ENCODE results near the gene COTL1. TPM values are rescaled to one million over a fixed set of nuclear protein-coding genes. Genes with fewer than 3 reads are reported as not detected.

The COTL1 gene
- total RNA-seq, 2 donors from 2014 or later, result 79.1 to 138 TPM

DNA sequence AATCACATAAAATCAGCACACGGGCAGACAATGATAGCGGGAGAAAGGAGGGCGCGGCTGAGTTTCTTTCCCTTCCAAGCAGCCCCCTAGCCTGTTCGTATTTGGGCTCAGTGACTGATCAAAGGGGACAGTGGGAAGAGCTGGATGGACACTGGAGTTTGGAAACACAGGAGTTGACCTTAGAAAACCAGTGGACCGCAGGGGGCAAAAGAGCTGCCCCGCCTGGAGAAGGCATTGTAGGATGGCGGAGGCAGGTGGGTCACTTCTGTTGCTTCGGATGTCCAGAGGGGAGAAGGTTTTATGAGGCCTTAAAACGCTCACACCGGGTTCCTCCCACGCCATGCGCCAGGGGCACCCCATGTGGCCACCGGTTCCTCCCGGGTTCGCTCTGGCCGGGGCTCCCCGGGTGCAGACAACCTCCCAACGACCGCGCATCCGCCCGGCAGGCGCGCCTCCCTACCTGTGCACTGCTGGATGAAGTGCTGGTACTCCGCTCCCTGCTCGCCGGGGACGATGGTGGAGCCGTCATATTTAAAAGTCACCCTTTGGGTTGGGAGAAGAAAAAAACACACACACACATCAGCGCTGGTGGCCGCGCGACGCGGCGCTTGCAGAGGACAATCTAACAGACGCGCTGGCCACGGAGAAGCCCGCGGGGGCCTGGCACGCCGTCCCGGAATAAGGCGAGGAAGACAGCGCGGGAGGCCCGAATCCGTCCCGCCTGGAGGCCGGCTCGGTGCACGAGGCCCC lies 662 bp downstream of the COTL1 start:
- intact Hi-C loops (cut with DNase I), result no loop called here
- peak overlapping the region; percentile 84 for H3K4me3 ChIP-seq
- peaks cover 8% of the 10 kb centered on the region for H3K4me1 ChIP-seq
- peak overlapping the region; percentile 78 to 81 for H3K9ac ChIP-seq (ENCODE audit: low read depth in 2 of 2, low read length in 2 of 2)
- H3K27ac ChIP-seq, result peak overlapping the region; percentile 74
- H3K27me3 ChIP-seq, result no peaks in the 10 kb centered on the region
- DNase-seq, result peak; percentile 55
- TF ChIP-seq, protein P1, sequence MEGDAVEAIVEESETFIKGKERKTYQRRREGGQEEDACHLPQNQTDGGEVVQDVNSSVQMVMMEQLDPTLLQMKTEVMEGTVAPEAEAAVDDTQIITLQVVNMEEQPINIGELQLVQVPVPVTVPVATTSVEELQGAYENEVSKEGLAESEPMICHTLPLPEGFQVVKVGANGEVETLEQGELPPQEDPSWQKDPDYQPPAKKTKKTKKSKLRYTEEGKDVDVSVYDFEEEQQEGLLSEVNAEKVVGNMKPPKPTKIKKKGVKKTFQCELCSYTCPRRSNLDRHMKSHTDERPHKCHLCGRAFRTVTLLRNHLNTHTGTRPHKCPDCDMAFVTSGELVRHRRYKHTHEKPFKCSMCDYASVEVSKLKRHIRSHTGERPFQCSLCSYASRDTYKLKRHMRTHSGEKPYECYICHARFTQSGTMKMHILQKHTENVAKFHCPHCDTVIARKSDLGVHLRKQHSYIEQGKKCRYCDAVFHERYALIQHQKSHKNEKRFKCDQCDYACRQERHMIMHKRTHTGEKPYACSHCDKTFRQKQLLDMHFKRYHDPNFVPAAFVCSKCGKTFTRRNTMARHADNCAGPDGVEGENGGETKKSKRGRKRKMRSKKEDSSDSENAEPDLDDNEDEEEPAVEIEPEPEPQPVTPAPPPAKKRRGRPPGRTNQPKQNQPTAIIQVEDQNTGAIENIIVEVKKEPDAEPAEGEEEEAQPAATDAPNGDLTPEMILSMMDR (IDR thresholded peaks at IDR 0.05), result no peak
- H3K9me3 ChIP-seq, result no peaks in the 10 kb centered on the region
- no peaks in the 10 kb centered on the region for H3K36me3 ChIP-seq

DNA sequence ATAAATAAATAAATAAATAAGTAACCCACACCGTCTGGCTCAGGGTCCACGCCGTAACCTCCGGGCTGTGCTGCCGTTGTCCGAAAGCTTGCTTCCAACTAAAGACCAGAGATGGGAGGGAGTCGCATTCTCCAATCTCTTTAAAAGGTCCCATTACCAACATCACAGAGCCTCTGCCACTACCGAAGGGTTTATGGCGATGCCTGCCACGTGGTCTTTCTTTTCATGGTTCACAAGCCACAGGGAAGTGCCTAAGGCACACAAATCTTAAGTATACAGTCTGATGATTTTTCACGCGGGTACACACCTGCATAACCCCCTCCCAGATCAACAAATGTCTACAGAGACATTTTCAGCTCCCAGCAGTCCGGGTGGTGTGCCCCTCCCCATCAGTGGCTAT lies 1.4 kb downstream of the COTL1 start:
- TF ChIP-seq, protein P1 (IDR thresholded peaks at IDR 0.05), result no peak
- Histone ChIP-seq H3K27me3 (no peaks in the 10 kb centered on the region), H3K36me3 (no peaks in the 10 kb centered on the region), H3K4me3 (peak overlapping the region; percentile 84), H3K27ac (no peak overlapping the region), H3K4me1 (peaks cover 8% of the 10 kb centered on the region), H3K9me3 (no peaks in the 10 kb centered on the region), H3K9ac (ENCODE audit: low read depth in 2 of 2, low read length in 2 of 2) (peak overlapping the region in 1 of 2 donors; percentile 81)
- intact Hi-C loops (cut with DNase I), result no loop called here
- DNase-seq, result peak; percentile 47

DNA sequence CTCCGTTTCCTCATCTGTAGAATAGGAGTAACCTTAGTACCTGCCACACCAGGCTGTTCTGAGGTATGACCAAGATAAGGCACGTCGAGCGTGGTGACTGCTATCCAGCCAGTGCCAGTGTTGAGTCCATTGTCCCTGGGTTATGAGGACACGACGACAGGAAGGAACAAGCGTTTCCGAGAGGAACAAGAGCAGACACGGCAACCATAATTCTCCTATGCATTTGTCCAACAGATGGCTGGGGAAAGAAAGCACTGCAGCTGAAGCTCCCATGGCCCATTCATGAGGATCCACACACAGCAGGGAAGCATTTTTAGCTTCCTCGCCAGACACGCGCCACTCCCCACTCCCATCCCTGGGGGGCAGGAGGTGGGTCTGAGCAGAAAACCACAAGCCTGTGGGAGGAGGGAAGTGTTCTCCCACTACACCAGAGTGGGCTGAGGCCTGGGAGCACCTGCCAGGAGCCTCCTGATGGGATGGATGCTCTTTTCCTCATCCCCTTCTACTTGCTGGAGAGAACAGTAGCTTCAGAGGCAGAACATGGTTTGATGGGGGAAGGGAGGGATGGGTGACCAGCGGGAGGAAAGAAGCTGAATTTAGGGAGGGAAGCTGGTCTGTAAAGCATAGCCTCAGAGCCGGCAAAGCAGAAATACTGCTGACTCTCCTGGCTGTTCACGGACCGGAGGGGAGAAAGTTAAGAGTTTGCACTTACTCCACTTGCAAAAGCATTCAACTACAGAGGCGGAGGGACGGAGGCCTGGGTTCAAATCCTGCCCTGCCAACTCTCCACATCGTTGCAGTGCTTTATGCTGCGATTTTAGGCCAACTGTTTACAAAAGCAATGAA lies 2.7 kb downstream of the COTL1 start:
- TF ChIP-seq, protein P1 (IDR thresholded peaks at IDR 0.05), result no peak
- H3K4me1 ChIP-seq, result peaks cover 8% of the 10 kb centered on the region
- intact Hi-C loops (cut with DNase I), result no loop called here
- no peak for DNase-seq
- H3K27me3 ChIP-seq, result no peaks in the 10 kb centered on the region
- H3K9ac ChIP-seq (ENCODE audit: low read depth in 2 of 2, low read length in 2 of 2), result peak overlapping the region in 1 of 2 donors; percentile 21
- H3K9me3 ChIP-seq, result no peaks in the 10 kb centered on the region
- peak overlapping the region; percentile 84 for H3K4me3 ChIP-seq
- no peak overlapping the region for H3K27ac ChIP-seq
- H3K36me3 ChIP-seq, result no peaks in the 10 kb centered on the region

DNA sequence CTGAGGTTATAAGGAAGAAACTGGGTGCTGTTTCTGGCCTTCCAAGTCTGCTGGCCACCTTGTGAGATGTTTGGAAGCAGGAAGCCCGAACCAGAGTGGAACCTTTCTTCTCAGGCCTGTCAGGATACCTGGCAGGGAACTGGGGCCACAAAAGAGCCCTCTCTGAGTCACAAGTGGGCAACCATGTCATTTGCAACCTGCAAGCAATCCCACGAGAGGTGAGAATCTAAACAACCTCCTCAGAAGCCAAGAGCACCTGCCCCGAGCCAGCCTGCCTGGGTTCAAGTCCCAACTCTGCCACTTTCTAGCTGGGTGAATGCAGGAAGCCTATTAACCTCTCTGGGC lies 3.3 kb downstream of the COTL1 start:
- no peak for DNase-seq
- H3K27me3 ChIP-seq, result no peaks in the 10 kb centered on the region
- H3K36me3 ChIP-seq, result no peaks in the 10 kb centered on the region
- no peak overlapping the region for H3K27ac ChIP-seq
- H3K4me1 ChIP-seq, result peaks cover 8% of the 10 kb centered on the region
- H3K9ac ChIP-seq (ENCODE audit: low read depth in 2 of 2, low read length in 2 of 2), result peak overlapping the region in 1 of 2 donors; percentile 21
- no peak overlapping the region for H3K4me3 ChIP-seq
- intact Hi-C loops (cut with DNase I), result no loop called here
- TF ChIP-seq, protein P1 (IDR thresholded peaks at IDR 0.05), result no peak
- no peaks in the 10 kb centered on the region for H3K9me3 ChIP-seq

DNA sequence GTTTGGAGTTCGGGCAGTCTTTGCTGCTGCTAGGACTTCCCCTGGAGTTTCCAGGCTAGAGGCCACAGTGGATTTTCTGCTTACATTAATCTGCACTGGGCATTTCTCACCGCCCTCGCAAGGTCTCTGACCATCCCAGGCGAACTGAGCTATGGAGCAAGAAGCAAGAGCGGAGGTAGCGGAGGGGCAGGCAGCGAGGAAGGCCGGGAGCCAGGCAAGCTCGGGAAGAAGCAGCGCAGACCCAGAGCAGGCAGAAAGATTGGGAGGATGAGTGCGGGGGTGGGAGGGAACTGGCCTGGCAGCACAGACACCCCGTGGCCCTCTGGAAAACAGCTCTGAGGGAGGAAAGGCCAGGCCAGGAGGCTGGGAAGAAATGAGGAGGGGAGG lies 3.8 kb downstream of the COTL1 start:
- H3K27ac ChIP-seq, result no peak overlapping the region
- no peaks in the 10 kb centered on the region for H3K9me3 ChIP-seq
- TF ChIP-seq, protein P1 (IDR thresholded peaks at IDR 0.05), result no peak
- H3K36me3 ChIP-seq, result no peaks in the 10 kb centered on the region
- intact Hi-C loops (cut with DNase I), result no loop called here
- H3K4me1 ChIP-seq, result peaks cover 8% of the 10 kb centered on the region
- DNase-seq, result no peak
- H3K4me3 ChIP-seq, result no peak overlapping the region
- no peaks in the 10 kb centered on the region for H3K27me3 ChIP-seq
- H3K9ac ChIP-seq (ENCODE audit: low read depth in 2 of 2, low read length in 2 of 2), result no peak overlapping the region
